HG03521 (cell line): ENCODE results near the gene FIBCD1.

ENCODE experiments used
- ATAC-seq: cut with Tn5 transposase; IDR thresholded peaks from one replicate; pipeline ENCODE4 v1.9.1; 2021; ENCODE audit warnings: mild to moderate bottlenecking, moderate library complexity; ENCODE audit not compliant: unreplicated experiment

Gene FIBCD1

DNA sequence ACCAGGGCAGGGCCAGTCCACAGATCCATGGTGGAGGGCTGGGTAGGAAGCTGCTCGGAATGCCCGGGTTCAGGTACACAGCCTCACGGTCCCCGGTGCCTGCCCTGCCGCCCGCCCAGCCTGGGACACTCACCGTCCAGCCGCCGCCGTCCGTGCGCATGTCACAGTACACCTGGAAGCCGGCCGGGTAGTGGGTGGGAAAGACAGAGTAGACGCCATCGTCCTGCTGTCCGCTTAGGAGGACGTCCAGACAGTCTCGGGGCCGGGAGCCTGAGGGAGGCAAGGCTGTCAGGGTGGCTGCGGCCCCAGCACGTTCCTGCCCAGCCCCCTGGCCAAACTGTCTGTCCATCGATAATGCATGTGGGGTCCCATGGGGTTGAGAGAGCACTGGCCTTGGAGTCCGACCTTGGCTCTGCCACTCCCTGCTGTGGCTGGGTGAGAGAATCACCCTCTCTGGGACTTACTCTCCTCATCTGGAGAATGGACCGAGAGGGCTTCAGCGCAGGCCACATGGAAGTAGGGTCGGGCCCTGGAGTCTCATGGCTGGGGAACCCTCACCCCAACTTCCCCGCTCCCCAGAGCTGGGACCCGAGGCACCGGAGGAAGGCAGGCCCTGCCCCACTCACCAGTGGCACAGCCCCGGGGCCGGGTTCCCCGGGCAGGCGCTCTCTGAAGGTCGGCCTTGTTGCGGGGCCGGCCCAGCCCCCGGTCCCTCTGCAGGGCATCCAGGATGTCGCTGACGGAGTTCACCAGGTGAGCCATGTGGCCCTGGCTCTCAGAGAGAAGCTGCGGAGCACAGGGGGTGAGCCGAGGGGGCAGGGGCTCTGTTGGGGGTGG lies 15.2 kb downstream of the FIBCD1 start:
- ATAC-seq, result no peak

DNA sequence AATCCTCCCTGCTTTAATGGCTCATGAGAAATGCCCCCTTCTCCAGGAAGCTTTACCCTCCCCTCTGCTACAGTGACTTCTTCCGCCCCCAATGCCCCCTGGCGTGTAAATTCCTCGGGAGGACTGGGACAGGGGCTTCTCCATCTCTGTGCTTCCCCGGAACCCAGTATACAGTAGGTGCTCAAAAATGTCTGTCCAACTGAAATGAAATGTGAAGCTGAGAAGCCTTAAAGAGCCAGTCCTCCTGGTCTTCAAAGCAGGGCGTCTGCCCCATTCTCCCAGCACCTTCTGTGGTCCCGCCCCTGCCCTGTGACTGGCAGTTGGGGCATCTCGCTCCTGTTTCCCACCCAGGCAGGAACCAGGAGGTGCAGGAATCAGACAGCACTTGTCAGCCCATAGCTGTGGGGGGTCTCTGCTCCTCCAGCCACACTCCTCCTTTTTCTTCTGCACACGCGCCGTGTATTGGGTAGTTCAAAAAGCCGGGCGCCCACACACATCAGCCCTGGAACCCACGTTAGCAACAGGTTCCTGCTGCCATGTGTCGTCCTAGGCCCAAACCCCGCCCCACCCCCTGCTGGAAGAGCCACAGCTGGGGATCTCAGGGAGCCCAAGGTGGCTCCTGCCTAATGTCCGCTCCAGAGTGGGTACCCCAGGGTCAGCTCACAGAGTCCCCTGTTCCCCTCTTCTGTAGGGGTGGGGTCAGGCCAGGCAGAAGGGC lies 16.0 kb downstream of the FIBCD1 start:
- ATAC-seq, result no peak

- ATAC-seq, result no peak
Measured at GRCh38 chr9:130921989-130922892, 16.8 kb downstream of the FIBCD1 start.

- no peak for ATAC-seq
Measured at GRCh38 chr9:130921300-130921988, 17.6 kb downstream of the FIBCD1 start.

- ATAC-seq, result no peak
Measured at GRCh38 chr9:130920762-130921299, 18.2 kb downstream of the FIBCD1 start.

- ATAC-seq, result no peak
Measured at GRCh38 chr9:130920233-130920632, 18.8 kb downstream of the FIBCD1 start.

DNA sequence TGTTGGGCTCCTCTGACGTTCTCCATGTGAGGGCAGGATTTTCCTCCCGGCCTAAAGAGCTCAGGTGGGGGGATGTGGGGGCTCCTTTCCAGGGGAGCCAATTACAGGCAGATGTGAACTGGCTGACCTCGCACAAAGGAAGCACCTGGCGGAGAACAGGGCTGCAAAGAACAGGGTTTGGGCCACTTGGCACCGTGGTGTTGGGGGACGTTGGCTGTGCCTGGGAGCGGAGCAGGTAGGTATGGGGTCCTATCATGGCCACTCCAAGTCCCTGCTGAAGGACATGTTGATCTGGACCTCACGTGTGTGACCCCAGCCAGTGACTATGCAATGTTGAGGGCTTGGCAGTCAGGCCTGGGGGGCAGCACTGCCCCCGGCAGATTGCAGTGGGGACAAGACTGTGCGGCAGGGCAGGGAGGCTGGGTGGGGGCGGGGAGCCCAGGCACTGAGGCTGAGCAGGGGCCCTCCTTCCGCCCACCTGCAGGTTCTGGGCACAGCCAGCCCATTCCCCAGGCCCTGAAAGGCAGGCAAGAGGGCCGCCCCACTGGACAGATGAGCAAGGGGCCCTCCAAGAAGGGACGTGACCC lies 19.4 kb downstream of the FIBCD1 start:
- ATAC-seq, result no peak

DNA sequence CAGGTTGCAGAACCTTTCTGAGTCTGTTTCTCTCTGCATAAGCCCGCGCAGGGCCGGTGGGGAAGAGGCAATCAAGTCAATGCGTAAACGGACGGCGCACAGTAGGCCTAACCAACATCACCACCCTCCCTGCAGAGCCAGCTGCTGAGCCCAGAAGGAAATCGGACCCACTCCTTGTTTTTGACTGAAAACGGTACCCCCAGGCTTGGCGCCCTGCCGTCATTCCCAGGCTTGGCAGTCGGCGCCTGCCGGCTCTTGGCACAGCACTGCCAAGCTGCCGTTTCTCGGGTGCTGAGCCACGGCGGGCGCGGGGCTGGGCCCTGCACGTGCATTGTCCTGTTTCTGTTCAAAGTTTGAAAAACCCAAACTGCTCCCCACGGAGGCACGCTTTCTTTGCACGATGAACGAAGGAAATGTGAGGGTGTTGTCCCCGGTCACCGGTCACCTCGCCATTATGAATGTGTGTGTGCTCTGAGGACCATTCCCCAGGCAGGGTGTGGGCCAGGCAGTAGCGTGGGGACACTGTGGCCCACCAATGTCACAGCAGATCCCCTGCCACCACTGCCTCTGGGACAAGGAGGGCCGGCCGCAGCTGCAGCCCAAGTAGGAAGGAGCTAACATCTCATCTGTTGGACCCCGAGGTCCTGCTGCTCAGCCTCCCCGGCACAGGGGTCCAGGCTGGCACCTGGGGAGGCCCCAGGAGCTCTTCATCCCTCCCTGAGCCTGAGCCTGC lies 20.1 kb downstream of the FIBCD1 start:
- ATAC-seq, result no peak

GRCh38 chr9:130918101-130918825 lies 20.8 kb downstream of the FIBCD1 start:
- ATAC-seq, result no peak

GRCh38 chr9:130917168-130917960 lies 21.7 kb downstream of the FIBCD1 start:
- ATAC-seq, result no peak

GRCh38 chr9:130915096-130915447 lies 24.0 kb downstream of the FIBCD1 start:
- ATAC-seq, result no peak

DNA sequence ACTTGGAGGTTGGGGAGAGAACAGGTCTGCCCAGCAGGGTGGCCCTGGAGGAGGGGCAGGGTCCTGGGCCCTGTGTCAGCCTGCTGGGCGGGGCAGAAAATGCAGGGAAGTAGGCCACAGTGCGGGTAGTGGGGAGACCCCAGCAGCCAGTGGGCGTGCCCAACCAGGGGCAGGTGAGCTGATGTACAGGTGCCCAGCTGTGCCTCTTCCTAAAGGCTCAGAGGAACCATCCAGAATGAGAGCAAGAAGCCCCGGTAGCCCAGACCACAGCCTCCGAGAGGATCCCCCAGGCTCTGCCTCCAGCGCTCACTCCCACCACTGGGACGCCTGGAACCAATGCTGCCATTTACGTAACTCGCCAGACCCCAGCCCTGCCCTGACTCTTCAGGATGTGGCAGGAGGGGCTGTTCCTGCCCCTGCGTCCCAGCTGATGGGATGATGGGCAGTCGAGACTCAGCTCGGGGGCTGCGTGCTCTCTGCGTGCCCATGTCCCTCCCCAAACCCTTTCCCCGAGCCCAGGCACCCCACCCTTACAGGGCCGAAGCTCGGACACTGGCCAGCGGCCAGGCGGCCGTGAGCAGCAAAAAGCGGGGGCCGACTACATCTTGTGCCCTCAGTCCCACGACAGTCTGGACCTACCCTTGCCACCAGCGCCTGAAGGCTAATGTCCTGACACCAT lies 24.5 kb downstream of the FIBCD1 start:
- ATAC-seq, result no peak

DNA sequence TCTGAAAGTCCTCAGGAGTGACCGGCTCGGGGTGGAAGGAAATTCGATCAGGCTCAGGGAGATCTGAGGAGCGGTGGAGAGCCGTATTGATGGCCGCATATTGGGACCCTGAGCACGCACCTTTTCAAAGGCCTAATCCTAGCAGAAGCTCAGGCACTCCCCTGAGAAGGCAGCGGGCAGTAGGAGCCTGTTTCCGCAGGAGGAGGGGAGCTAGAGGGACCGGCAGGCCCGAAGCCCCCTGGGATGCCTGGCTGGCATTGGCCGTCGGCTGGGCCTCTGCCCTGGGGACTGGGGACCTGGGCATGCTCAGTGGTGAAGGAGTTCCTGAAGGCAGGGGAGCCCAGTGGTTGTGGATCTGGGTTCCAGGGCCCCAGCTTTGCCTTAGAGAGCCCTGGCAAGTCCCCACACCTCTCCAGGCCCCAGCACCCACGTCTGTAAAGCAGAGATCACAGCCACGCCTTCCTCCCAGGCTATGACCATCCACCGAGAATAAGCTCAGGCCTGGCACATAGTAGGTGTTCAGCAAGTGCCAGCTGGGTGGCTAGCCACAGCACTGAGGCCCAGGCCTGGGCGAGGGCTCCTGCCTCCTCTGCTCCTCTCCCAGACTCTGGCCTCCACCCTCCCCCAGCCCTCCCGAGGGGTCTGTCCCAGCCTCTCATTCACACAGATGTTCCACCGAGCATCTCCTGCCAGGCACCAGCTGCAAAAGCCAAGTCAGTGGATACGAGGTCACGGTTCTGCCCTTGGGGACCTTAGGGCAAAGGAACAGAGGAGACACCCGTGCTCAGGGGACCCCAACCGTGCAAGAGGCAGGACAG lies 25.2 kb downstream of the FIBCD1 start:
- no peak for ATAC-seq

GRCh38 chr9:130912932-130913598 lies 26.0 kb downstream of the FIBCD1 start:
- no peak for ATAC-seq

- ATAC-seq, result no peak
Measured at GRCh38 chr9:130911254-130912049, 27.6 kb downstream of the FIBCD1 start.
